Activated naive CD8-positive, alpha-beta T cell (primary cell): ENCODE results near the gene HRC.

Experiments used
- H3K27ac Mint-ChIP-seq: one replicate; pipeline ENCODE4 v1.8.0; 2021; ENCODE audit warnings: mixed read lengths
- H3K27me3 Mint-ChIP-seq: one replicate; pipeline ENCODE4 v1.8.0; 2021; ENCODE audit warnings: mixed read lengths
- H3K36me3 Mint-ChIP-seq: one replicate; pipeline ENCODE4 v1.8.0; 2021; ENCODE audit warnings: mixed read lengths
- H3K4me1 Mint-ChIP-seq: one replicate; pipeline ENCODE4 v1.8.0; 2021; ENCODE audit warnings: low read depth, mixed read lengths
- H3K4me3 Mint-ChIP-seq: one replicate; pipeline ENCODE4 v1.8.0; 2021; ENCODE audit warnings: mild to moderate bottlenecking, mixed read lengths
- H3K9me3 Mint-ChIP-seq: one replicate; pipeline ENCODE4 v1.8.0; 2021; ENCODE audit warnings: low read depth, mixed read lengths

The HRC gene

DNA sequence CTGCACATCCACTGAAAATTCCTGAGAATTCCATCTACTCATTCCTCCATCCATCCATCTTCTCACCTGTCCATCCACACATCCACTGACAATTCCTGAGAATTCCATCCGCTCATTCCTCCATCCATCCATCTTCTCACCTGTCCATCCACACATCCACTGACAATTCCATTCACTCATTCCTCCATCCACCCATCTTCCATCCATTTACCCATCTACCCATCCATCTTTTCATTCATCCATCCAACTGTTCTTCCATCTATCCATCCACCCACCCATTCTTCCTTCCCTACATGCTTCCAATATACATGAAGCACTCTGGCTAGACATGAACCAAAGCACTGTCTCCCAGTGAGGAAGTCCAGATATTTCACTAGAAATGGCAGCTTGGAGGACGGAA lies 18.0 kb upstream of the HRC start:
- no peaks in the 10 kb centered on the region for H3K9me3 Mint-ChIP-seq
- H3K4me3 Mint-ChIP-seq: no peak overlapping the region
- H3K27me3 Mint-ChIP-seq: peaks cover 1% of the 10 kb centered on the region
- no peak overlapping the region for H3K27ac Mint-ChIP-seq
- no peaks in the 10 kb centered on the region for H3K36me3 Mint-ChIP-seq
- H3K4me1 Mint-ChIP-seq: peaks cover 4% of the 10 kb centered on the region

- H3K27me3 Mint-ChIP-seq: peaks cover 1% of the 10 kb centered on the region
- H3K36me3 Mint-ChIP-seq: no peaks in the 10 kb centered on the region
- H3K4me1 Mint-ChIP-seq: no peaks in the 10 kb centered on the region
- no peak overlapping the region for H3K4me3 Mint-ChIP-seq
- no peak overlapping the region for H3K27ac Mint-ChIP-seq
- no peaks in the 10 kb centered on the region for H3K9me3 Mint-ChIP-seq
These were observed 13.2 kb upstream of the HRC start for GRCh38 chr19:49168421-49168820.

DNA sequence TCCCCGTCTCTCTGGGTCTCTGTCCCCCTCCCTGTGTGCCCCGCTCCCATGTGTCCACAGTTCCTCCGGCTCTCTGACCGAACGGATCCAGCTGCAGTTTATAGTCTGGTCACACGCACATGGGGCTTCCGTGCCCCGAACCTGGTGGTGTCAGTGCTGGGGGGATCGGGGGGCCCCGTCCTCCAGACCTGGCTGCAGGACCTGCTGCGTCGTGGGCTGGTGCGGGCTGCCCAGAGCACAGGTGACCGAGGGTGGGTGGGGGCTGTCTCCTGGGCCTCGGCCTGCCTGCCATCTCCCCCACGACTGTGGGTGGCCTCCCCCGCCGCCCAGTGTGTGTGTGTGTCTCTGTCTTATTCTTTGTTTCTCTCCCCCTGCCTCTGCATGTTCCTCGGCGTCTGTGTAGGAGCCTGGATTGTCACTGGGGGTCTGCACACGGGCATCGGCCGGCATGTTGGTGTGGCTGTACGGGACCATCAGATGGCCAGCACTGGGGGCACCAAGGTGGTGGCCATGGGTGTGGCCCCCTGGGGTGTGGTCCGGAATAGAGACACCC lies 12.7 kb upstream of the HRC start:
- no peak overlapping the region for H3K4me3 Mint-ChIP-seq
- no peaks in the 10 kb centered on the region for H3K9me3 Mint-ChIP-seq
- no peak overlapping the region for H3K27ac Mint-ChIP-seq
- H3K36me3 Mint-ChIP-seq: no peaks in the 10 kb centered on the region
- H3K4me1 Mint-ChIP-seq: no peaks in the 10 kb centered on the region
- H3K27me3 Mint-ChIP-seq: peaks cover 1% of the 10 kb centered on the region

DNA sequence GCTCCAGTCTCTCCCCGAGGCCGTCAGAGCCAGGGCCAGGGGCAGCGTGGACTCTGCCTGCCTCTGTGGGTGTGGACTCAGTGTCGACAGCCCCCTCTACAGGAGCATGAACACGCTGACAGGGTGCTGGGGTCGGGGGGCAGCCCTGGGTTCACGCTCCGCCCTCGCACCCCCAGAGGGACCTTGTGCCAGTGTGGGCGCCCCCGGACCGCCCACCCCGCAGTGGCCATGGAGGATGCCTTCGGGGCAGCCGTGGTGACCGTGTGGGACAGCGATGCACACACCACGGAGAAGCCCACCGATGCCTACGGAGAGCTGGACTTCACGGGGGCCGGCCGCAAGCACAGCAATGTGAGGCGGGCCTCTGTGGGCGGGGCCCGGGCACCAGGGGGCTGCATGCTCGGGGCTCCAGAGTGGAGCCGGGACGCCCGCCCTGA lies 10.7 kb upstream of the HRC start:
- H3K9me3 Mint-ChIP-seq: no peaks in the 10 kb centered on the region
- H3K4me3 Mint-ChIP-seq: no peak overlapping the region
- H3K27me3 Mint-ChIP-seq: peaks cover 2% of the 10 kb centered on the region
- H3K36me3 Mint-ChIP-seq: peaks cover 2% of the 10 kb centered on the region
- H3K4me1 Mint-ChIP-seq: no peaks in the 10 kb centered on the region
- H3K27ac Mint-ChIP-seq: no peak overlapping the region

GRCh38 chr19:49165111-49165750 lies 10.0 kb upstream of the HRC start:
- Mint-ChIP-seq H3K27me3 (peaks cover 6% of the 10 kb centered on the region), H3K4me1 (no peaks in the 10 kb centered on the region), H3K4me3 (no peak overlapping the region), H3K9me3 (no peaks in the 10 kb centered on the region), H3K36me3 (peaks cover 3% of the 10 kb centered on the region), H3K27ac (no peak overlapping the region)

DNA sequence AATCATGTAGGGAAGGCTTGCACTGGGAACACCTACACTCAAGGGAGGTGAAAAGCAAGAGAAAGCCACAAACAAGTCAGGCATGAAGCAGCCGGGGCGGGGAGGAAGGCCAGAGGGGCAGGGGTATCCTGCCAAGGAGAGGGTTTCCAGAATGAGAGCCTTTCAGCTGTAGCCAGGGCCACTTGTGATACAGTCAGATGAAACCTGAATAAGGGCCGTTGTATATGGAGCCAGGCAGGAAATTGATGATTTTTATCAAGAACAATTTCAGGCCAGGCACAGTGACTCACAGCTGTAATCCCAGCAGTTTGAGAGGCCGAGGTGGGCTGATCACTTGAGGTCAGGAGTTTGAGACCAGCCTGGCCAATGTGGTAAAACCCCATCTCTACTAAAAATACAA lies 6.8 kb upstream of the HRC start:
- Mint-ChIP-seq H3K4me3 (no peak overlapping the region), H3K9me3 (no peaks in the 10 kb centered on the region), H3K4me1 (peaks cover 4% of the 10 kb centered on the region), H3K36me3 (peaks cover 3% of the 10 kb centered on the region), H3K27me3 (peaks cover 17% of the 10 kb centered on the region), H3K27ac (no peak overlapping the region)

- peaks cover 21% of the 10 kb centered on the region for H3K27me3 Mint-ChIP-seq
- H3K36me3 Mint-ChIP-seq: peaks cover 3% of the 10 kb centered on the region
- H3K9me3 Mint-ChIP-seq: no peaks in the 10 kb centered on the region
- H3K4me1 Mint-ChIP-seq: peaks cover 4% of the 10 kb centered on the region
- no peak overlapping the region for H3K27ac Mint-ChIP-seq
- H3K4me3 Mint-ChIP-seq: no peak overlapping the region
These were observed 5.4 kb upstream of the HRC start for GRCh38 chr19:49160450-49161189.

DNA sequence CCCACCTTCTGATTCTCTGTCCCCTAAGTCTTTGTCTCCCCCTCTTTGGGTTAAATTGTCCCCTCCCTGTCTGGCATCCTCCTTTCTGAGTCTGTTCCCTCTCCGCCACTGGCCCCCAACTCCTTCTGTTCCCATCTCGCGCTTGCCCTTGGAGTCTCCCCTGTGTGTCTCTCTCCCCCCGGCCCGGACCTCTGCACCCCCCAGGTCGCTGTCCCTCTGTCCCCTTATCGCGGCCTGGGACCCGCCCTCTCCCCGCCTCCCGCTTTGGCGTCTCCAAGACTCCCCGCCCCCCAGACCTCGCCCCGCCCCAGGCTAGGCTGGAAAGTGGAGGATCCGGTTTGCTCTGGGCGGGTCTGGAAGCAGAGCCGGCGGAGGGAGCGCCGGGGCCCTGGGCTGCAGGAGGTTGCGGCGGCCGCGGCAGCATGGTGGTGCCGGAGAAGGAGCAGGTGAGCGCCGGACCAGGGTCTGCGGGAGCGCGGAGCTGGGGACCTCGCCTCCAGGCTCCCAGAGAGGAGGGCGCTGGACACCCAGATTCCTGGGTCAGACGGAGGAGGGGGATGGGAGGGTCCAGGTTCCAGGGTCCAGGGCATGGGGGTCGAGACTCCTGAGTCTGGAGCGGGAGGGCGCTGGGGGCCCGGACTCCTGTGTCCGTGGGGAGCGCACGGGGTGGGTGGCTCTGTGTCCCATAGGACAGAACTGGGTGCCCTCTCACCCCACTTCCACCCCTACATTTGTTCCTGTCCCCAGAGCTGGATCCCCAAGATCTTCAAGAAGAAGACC lies 2.4 kb upstream of the HRC start, which contains the start of gene TRPM4:
Gene TRPM4 (plus strand): TSS at position 348 of the 780 bp plus-strand sequence. CDS start 75 bp downstream, at position 423.
- Mint-ChIP-seq H3K36me3 (peaks cover 3% of the 10 kb centered on the region), H3K27me3 (peaks cover 38% of the 10 kb centered on the region), H3K9me3 (no peaks in the 10 kb centered on the region), H3K27ac (no peak within 1 kb of the TSS), H3K4me3 (peak within 1 kb of the TSS; percentile 62), H3K4me1 (peaks cover 4% of the 10 kb centered on the region)

DNA sequence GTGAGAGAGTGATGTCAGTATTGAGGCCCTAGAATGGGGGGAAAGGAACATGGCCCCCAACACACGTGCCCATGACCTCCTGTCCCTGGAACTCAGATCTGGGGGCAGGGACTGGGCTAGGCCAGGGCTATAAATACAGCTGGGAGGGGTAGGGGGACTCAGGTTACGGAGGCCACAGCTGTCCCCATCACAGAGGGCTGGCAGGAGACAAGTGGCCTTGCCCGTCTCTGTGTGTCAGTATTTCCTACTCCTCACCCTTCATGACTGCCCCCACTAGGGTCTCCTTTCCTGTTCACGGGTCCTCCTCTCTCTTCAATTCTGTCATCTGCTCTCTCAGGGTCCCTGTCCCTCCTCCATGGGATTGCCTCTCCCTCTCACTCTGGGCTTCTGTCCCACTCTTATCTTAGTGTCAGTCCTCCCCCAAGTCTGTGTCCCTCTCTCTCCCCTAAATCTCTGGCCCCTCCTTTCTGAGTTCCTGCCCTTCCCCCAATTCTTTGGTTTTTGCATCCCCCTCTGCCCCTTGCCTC lies 687 bp upstream of the HRC start:
- Mint-ChIP-seq H3K4me3 (no peak overlapping the region), H3K27me3 (peaks cover 40% of the 10 kb centered on the region), H3K27ac (no peak overlapping the region), H3K4me1 (peaks cover 15% of the 10 kb centered on the region), H3K9me3 (no peaks in the 10 kb centered on the region), H3K36me3 (peaks cover under 1% of the 10 kb centered on the region)

DNA sequence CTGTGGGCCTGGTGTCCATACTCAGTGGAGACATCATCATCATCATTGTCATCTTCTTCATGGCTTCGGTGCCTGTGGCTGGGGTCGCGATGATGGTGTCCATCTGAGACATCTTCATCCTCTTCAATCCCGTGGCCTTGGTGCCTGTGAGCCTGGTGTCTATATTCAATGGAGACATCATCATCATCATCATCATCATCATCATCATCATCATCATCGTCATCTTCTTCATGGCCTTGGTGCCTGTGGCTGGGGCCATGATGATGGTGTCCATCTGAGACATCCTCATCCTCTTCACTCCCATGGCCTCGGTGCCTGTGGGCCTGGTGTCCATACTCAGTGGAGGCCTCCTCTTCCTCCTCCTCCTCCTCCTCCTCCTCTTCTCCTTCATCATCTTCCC lies 917 bp downstream of the HRC start:
- H3K36me3 Mint-ChIP-seq: no peaks in the 10 kb centered on the region
- H3K27ac Mint-ChIP-seq: no peak overlapping the region
- H3K9me3 Mint-ChIP-seq: no peaks in the 10 kb centered on the region
- no peak overlapping the region for H3K4me3 Mint-ChIP-seq
- H3K27me3 Mint-ChIP-seq: peaks cover 30% of the 10 kb centered on the region
- peaks cover 19% of the 10 kb centered on the region for H3K4me1 Mint-ChIP-seq

DNA sequence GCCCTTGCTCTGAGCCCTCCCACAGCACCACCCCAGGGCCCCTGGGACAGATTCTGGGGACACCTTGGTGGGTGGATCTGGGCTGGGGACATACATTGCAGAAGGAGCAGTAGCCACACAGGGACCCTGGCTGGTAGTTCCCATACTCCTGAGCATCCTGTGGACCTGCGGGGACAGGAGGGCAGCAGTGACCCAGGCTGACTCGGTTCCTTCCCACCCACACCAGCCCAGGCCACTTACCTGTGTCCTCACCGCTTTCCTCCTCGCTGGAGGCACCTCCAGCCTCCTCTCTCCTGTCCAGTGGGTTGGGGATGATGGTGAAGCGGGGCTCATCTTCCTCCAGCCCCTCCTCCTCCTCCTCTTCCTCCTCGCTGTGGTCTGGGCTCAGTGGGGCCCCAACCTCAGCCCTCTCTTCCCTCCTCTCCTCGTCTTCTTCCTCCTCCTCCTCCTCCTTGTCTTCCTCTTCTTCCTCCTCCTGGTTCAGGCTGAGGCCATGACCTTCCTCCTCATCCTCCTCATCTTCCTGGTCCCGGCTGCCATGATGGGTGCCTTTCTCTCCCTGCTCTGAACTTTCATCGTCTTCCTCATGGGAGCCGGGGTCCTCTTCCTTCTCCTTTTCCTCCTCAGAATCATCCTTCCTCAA lies 1.9 kb downstream of the HRC start:
- H3K4me3 Mint-ChIP-seq: no peak overlapping the region
- H3K36me3 Mint-ChIP-seq: no peaks in the 10 kb centered on the region
- no peaks in the 10 kb centered on the region for H3K9me3 Mint-ChIP-seq
- H3K27ac Mint-ChIP-seq: peak overlapping the region; percentile 64
- H3K4me1 Mint-ChIP-seq: peaks cover 22% of the 10 kb centered on the region
- peaks cover 28% of the 10 kb centered on the region for H3K27me3 Mint-ChIP-seq

DNA sequence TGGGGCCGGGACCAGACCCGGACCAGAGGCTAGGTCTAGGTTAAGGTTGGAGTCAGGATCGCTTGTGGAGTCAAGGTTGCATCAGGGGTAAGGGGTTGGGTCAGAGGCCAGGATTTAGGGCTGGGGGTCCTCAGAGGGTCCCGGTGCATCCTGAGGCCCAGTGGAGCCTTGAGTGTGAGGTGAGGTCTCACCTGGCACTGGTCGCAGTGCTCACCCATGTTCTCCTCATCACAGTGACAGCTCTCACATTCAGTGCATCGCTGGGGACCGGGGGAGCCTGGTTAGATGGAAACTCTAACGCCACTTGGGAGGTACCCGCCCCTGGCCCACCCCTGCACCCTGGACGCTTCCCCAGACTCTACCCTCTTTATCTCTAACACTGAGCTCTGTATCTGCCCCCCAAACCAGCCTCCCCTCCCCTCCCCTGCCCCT lies 3.1 kb downstream of the HRC start:
- H3K4me3 Mint-ChIP-seq: peak overlapping the region; percentile 62
- no peaks in the 10 kb centered on the region for H3K36me3 Mint-ChIP-seq
- no peaks in the 10 kb centered on the region for H3K9me3 Mint-ChIP-seq
- H3K27ac Mint-ChIP-seq: no peak overlapping the region
- peaks cover 22% of the 10 kb centered on the region for H3K4me1 Mint-ChIP-seq
- H3K27me3 Mint-ChIP-seq: peaks cover 34% of the 10 kb centered on the region

- Mint-ChIP-seq H3K36me3 (no peaks in the 10 kb centered on the region), H3K27ac (no peak overlapping the region), H3K27me3 (peaks cover 38% of the 10 kb centered on the region), H3K9me3 (no peaks in the 10 kb centered on the region), H3K4me1 (peaks cover 22% of the 10 kb centered on the region), H3K4me3 (peak overlapping the region; percentile 62)
These were observed 3.7 kb downstream of the HRC start for GRCh38 chr19:49151267-49152118.

- no peaks in the 10 kb centered on the region for H3K9me3 Mint-ChIP-seq
- H3K27ac Mint-ChIP-seq: no peak overlapping the region
- peak overlapping the region; percentile 10 for H3K4me3 Mint-ChIP-seq
- no peaks in the 10 kb centered on the region for H3K36me3 Mint-ChIP-seq
- H3K27me3 Mint-ChIP-seq: peaks cover 36% of the 10 kb centered on the region
- H3K4me1 Mint-ChIP-seq: peaks cover 22% of the 10 kb centered on the region
These were observed 4.3 kb downstream of the HRC start for GRCh38 chr19:49150944-49151243.
